PC-3 (cell line): ENCODE results near the gene GPR63. TPM values are rescaled to one million over a fixed set of nuclear protein-coding genes. Genes with fewer than 3 reads are reported as not detected.

ENCODE experiments used
- ATAC-seq: fragments of 200-7000 bp; cut with Tn5 transposase; 2 replicates; pipeline ENCODE4 v1.9.1; 2020; ENCODE audit warnings: mild to moderate bottlenecking, moderate library complexity
- BruUV-seq: library from RNA; stranded (reverse); fragments of 400-500 nt; replicated peaks from 2 replicates; lab custom pipeline; 2021; lab: Mats Ljungman, UMichigan
- CTCF ChIA-PET: fragments of 300-600 bp; sonication (Branson Sonifier 250); formaldehyde crosslinking; loops from one replicate; lab custom pipeline; 2022; ENCODE audit warnings: antibody characterized with exemption; lab: Charles Lee
- POLR2A ChIA-PET: fragments of 300-600 bp; sonication (Branson Sonifier 250); formaldehyde crosslinking; loops from one replicate; lab custom pipeline; 2022; ENCODE audit warnings: antibody characterized with exemption; ENCODE audit not compliant: unreplicated experiment; lab: Charles Lee
- DNase-seq: peaks from one replicate; pipeline ENCODE4 v3.0.0-alpha.2; 2015
- H2AFZ ChIP-seq: fragments of 300-600 bp; sonication (generic); 2 replicates; pipeline ENCODE4 v1.6.0; 2016; ENCODE audit warnings: antibody characterized with exemption, low read length
- H3F3A ChIP-seq: fragments of 300-600 bp; sonication (generic); one replicate; pipeline ENCODE4 v1.6.0; 2017; ENCODE audit warnings: antibody characterized with exemption, low read length, control low read depth, mild to moderate bottlenecking; ENCODE audit not compliant: unreplicated experiment
- H3K27ac ChIP-seq: fragments of 300-600 bp; sonication (generic); 2 replicates; pipeline ENCODE4 v1.5.1; 2016; ENCODE audit warnings: mild to moderate bottlenecking, low read length
- H3K27me3 ChIP-seq: fragments of 300-600 bp; sonication (generic); 2 replicates; pipeline ENCODE4 v1.6.1; 2016; ENCODE audit warnings: low read length, mixed read lengths
- H3K36me3 ChIP-seq: fragments of 300-600 bp; sonication (generic); 2 replicates; pipeline ENCODE4 v1.6.1; 2016; ENCODE audit warnings: low read depth, mixed run types, low read length, mixed read lengths
- H3K4me1 ChIP-seq: fragments of 300-600 bp; sonication (generic); 2 replicates; pipeline ENCODE4 v1.5.1; 2016; ENCODE audit warnings: low read length; ENCODE audit not compliant: insufficient read depth
- H3K4me2 ChIP-seq: fragments of 300-600 bp; sonication (generic); 2 replicates; pipeline ENCODE4 v1.6.0; 2016; ENCODE audit warnings: low read length
- H3K4me3 ChIP-seq: fragments of 300-600 bp; sonication (generic); 2 replicates; pipeline ENCODE4 v1.5.1; 2016; ENCODE audit warnings: mild to moderate bottlenecking, low read length, mixed read lengths
- H3K79me2 ChIP-seq: fragments of 300-600 bp; sonication (generic); 2 replicates; pipeline ENCODE4 v1.6.1; 2017; ENCODE audit warnings: low read length, mixed read lengths
- H3K9ac ChIP-seq: fragments of 300-600 bp; sonication (generic); 2 replicates; pipeline ENCODE4 v1.6.0; 2016; ENCODE audit warnings: mild to moderate bottlenecking, low read length
- H3K9me2 ChIP-seq: fragments of 300-600 bp; sonication (generic); replicated peaks from 2 replicates; pipeline ENCODE4 v1.6.1; 2016; ENCODE audit warnings: mixed run types, low read length, mixed read lengths
- H3K9me3 ChIP-seq: fragments of 300-600 bp; sonication (generic); 2 replicates; pipeline ENCODE4 v1.6.1; 2016; ENCODE audit warnings: low read length, mixed read lengths
- H4K20me1 ChIP-seq: fragments of 300-600 bp; sonication (generic); 2 replicates; pipeline ENCODE4 v1.6.1; 2016; ENCODE audit warnings: low read length, mixed read lengths
- EZH2 ChIP-seq: fragments of 300-600 bp; sonication (generic); IDR thresholded peaks from one replicate; pipeline ENCODE4 v1.6.1; 2017; ENCODE audit warnings: antibody characterized with exemption, mild to moderate bottlenecking, low read length; ENCODE audit not compliant: unreplicated experiment
- EZH2phosphoT487 ChIP-seq: fragments of 300-600 bp; sonication (generic); IDR thresholded peaks from 2 replicates; pipeline ENCODE4 v1.6.1; 2018; ENCODE audit warnings: mild to moderate bottlenecking, antibody characterized with exemption, low read length, borderline replicate concordance
- intact Hi-C: fragments of 100-400 bp; cut with micrococcal nuclease; formaldehyde crosslinking; loops from 2 replicates; pipeline ENCODE4 v1.9.0; 2023
- total RNA-seq: library from RNA; depleted of rRNA; stranded (reverse); fragments of >200 nt; gene quantifications from 2 replicates; pipeline ENCODE4 v1.2.3, GENCODE V29; 2014
- TF ChIP-seq, protein P1 (sequence below): fragments of 300-600 bp; sonication (generic); conservative IDR thresholded peaks from 2 replicates; pipeline ENCODE4 v1.5.1; 2017; ENCODE audit warnings: antibody characterized with exemption, low read depth, mild to moderate bottlenecking, low read length

Gene GPR63
- total RNA-seq, 1 experiment from 2014 or later: 0.07 TPM

DNA sequence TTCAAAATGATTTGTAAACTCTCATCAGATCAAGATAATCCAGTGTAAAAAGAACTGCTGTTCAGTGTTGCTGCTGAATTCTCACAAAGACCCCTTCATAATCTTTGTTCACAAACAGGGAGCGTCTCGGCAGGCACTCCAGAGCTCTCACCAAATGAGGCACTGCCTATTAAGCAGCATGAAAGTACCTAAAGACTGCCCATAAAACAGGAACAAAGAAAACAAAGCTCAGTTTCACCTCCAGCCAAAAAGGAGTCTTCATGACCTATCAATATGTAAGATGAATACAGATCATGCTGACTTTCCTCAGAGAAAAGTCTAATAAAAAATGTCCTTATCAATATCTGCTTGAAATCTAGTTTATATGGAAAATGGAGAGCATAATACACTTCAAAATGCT, 41.8 kb downstream of the GPR63 start:
- ChIA-PET CTCF (no interaction called here), POLR2A (no interaction called here)
- H2AFZ ChIP-seq: no peak overlapping the region
- H3K79me2 ChIP-seq: no peaks in the 10 kb centered on the region
- H3K4me3 ChIP-seq: no peak overlapping the region
- H3K36me3 ChIP-seq: no peaks in the 10 kb centered on the region
- no peaks in the 10 kb centered on the region for H3K4me1 ChIP-seq
- H3K9me2 ChIP-seq: no peaks in the 10 kb centered on the region
- BruUV-seq: no TSS peak
- no peaks in the 10 kb centered on the region for H3F3A ChIP-seq
- TF ChIP-seq EZH2phosphoT487 (no peak), EZH2 (no peak)
- TF ChIP-seq, protein P1, sequence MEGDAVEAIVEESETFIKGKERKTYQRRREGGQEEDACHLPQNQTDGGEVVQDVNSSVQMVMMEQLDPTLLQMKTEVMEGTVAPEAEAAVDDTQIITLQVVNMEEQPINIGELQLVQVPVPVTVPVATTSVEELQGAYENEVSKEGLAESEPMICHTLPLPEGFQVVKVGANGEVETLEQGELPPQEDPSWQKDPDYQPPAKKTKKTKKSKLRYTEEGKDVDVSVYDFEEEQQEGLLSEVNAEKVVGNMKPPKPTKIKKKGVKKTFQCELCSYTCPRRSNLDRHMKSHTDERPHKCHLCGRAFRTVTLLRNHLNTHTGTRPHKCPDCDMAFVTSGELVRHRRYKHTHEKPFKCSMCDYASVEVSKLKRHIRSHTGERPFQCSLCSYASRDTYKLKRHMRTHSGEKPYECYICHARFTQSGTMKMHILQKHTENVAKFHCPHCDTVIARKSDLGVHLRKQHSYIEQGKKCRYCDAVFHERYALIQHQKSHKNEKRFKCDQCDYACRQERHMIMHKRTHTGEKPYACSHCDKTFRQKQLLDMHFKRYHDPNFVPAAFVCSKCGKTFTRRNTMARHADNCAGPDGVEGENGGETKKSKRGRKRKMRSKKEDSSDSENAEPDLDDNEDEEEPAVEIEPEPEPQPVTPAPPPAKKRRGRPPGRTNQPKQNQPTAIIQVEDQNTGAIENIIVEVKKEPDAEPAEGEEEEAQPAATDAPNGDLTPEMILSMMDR: no peak
- no peak overlapping the region for H3K9ac ChIP-seq
- H3K27ac ChIP-seq: no peak overlapping the region
- H3K9me3 ChIP-seq: no peaks in the 10 kb centered on the region
- no peaks in the 10 kb centered on the region; the same call in 1 of the 2 replicates for H3K27me3 ChIP-seq
- no peak overlapping the region for H3K4me2 ChIP-seq
- no peak for DNase-seq
- no peak for ATAC-seq
- no peaks in the 10 kb centered on the region for H4K20me1 ChIP-seq
- intact Hi-C loops: no loop called here

- no peaks in the 10 kb centered on the region for H3F3A ChIP-seq
- H3K4me2 ChIP-seq: no peak overlapping the region
- no peak for TF ChIP-seq EZH2
- no peak for TF ChIP-seq EZH2phosphoT487
- TF ChIP-seq, protein P1: no peak
- H2AFZ ChIP-seq: no peak overlapping the region
- no peaks in the 10 kb centered on the region for H3K4me1 ChIP-seq
- no peaks in the 10 kb centered on the region for H3K9me3 ChIP-seq
- no peaks in the 10 kb centered on the region for H3K79me2 ChIP-seq
- no peaks in the 10 kb centered on the region for H3K9me2 ChIP-seq
- DNase-seq: no peak
- H3K27ac ChIP-seq: no peak overlapping the region
- no peak overlapping the region for H3K9ac ChIP-seq
- ChIA-PET POLR2A (no interaction called here), CTCF (no interaction called here)
- no peaks in the 10 kb centered on the region; the same call in 1 of the 2 replicates for H3K27me3 ChIP-seq
- no peak for ATAC-seq
- H4K20me1 ChIP-seq: no peaks in the 10 kb centered on the region
- no TSS peak for BruUV-seq
- no peak overlapping the region for H3K4me3 ChIP-seq
- H3K36me3 ChIP-seq: no peaks in the 10 kb centered on the region
- intact Hi-C loops: no loop called here
These were observed 42.3 kb downstream of the GPR63 start for GRCh38 chr6:96794980-96795379.

DNA sequence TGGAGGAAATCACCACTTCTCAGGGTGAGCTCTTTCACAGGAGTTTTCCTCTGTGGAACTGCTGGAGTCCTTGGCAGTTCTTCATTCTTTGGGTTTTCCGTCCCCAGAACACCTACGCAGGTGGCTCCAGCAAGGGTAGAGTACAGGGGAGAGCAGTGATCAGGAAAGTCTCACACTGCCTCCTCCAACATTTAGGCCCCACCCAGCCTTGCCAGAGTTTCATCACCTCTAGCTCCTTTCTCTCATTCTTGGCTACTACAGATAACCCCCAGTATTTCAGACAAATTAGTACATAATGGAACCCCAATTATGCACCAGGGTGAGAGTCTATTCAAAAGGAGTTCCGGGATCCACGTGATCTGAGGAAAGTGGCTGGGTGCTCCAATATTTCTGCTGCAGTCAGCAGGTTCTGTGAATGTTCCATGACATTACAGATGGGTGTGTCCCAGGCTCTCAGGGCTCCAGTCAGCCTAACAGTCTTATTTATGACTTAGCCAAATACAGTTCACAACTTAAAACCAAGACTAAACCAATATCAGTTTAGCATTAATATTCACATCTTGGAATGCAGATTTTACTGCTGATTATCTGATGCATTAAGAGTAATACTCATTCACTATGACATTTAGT, 44.6 kb downstream of the GPR63 start:
- Histone ChIP-seq H4K20me1 (no peaks in the 10 kb centered on the region), H3K79me2 (no peaks in the 10 kb centered on the region), H3F3A (no peaks in the 10 kb centered on the region), H3K4me2 (no peak overlapping the region), H2AFZ (no peak overlapping the region), H3K9me3 (no peaks in the 10 kb centered on the region), H3K4me3 (no peak overlapping the region), H3K9ac (no peak overlapping the region), H3K27me3 (no peaks in the 10 kb centered on the region), H3K4me1 (no peaks in the 10 kb centered on the region), H3K9me2 (no peaks in the 10 kb centered on the region), H3K36me3 (no peaks in the 10 kb centered on the region), H3K27ac (no peak overlapping the region)
- ChIA-PET CTCF (no interaction called here), POLR2A (no interaction called here)
- intact Hi-C loops: no loop called here
- ATAC-seq: no peak
- no TSS peak for BruUV-seq
- DNase-seq: no peak
- TF ChIP-seq, protein P1: no peak
- TF ChIP-seq EZH2phosphoT487 (no peak), EZH2 (no peak)
